Breast epithelium (tissue), 4 donors: ENCODE data around the gene CYP4F11. TPM values are rescaled to one million over a fixed set of nuclear protein-coding genes. Genes with fewer than 3 reads are reported as not detected.
"Not testable (repeated sequence)": the region's sequence is repeated elsewhere in the genome, so short reads cannot be mapped to it uniquely, and the experiment has no call there.

Source experiments
- DNase-seq, 2 donors: peaks; one replicate each; pipeline ENCODE4 v3.0.0-alpha.2; 2019; ENCODE audit warnings: low spot score in 2 of 2
- H3K27ac ChIP-seq, 2 donors: fragments of 200-600 bp; sonication (generic) in 1 of 2; one replicate each; pipeline ENCODE4 v1.5.1; 2016 to 2019; ENCODE audit warnings: mild to moderate bottlenecking in 1 of 2
- H3K27me3 ChIP-seq, 2 donors: fragments of 200-600 bp; sonication (generic) in 1 of 2; one replicate each; pipeline versions ENCODE4 v1.5.1 to v1.6.0; 2017 to 2019; ENCODE audit warnings: control low read depth in 1 of 2, mild to moderate bottlenecking in 1 of 2
- H3K36me3 ChIP-seq: fragments of 200-600 bp; one replicate; pipeline ENCODE4 v1.5.1; 2019
- H3K4me1 ChIP-seq, 2 donors: fragments of 200-600 bp; sonication (generic); one replicate each; pipeline ENCODE4 v1.5.1; 2016 to 2019; ENCODE audit warnings: control low read depth in 1 of 2
- H3K4me3 ChIP-seq, 3 donors: fragments of 200-600 bp; sonication (generic); 1 replicate in 2 of 3; 2 replicates in 1 of 3; pipeline ENCODE4 v1.5.1; 2016 to 2019; ENCODE audit warnings: mild to moderate bottlenecking in 3 of 3, moderate library complexity in 2 of 3
- H3K9me3 ChIP-seq, 2 donors: fragments of 200-600 bp; sonication (generic) in 1 of 2; one replicate each; pipeline ENCODE4 v1.5.1; 2016 to 2019; ENCODE audit warnings: control low read depth in 1 of 2
- POLR2A ChIP-seq: fragments of 450-650 bp; IDR thresholded peaks from one replicate; pipeline ENCODE4 v1.6.1; 2016; ENCODE audit warnings: antibody characterized with exemption, mild to moderate bottlenecking, moderate library complexity
- POLR2AphosphoS5 ChIP-seq, 3 donors: sonication (generic); formaldehyde crosslinking; IDR thresholded peaks; one replicate each; pipeline ENCODE4 v1.6.1; 2017; ENCODE audit warnings: antibody characterized with exemption in 3 of 3
- intact Hi-C: fragments of 100-400 bp; cut with DNase I; formaldehyde crosslinking; loops from one replicate; pipeline ENCODE4 v1.15.1; 2023; ENCODE audit warnings: low total_unique reads
- total RNA-seq, 3 donors: library from RNA; depleted of rRNA; stranded (reverse); fragments of >200 nt; gene quantifications; one replicate each; pipeline ENCODE4 v1.1.0, GENCODE V29; 2016
- TF ChIP-seq, protein P1 (sequence below), 3 donors: fragments of 450-650 bp; IDR thresholded peaks; one replicate each; pipeline ENCODE4 v1.5.1; 2016 to 2017; ENCODE audit warnings: antibody characterized with exemption in 3 of 3, mild to moderate bottlenecking in 3 of 3, moderate library complexity in 3 of 3

CYP4F11 gene
- total RNA-seq, 3 donors from 2014 or later = 0.16 to 8.8 (median 3.1) TPM

DNA sequence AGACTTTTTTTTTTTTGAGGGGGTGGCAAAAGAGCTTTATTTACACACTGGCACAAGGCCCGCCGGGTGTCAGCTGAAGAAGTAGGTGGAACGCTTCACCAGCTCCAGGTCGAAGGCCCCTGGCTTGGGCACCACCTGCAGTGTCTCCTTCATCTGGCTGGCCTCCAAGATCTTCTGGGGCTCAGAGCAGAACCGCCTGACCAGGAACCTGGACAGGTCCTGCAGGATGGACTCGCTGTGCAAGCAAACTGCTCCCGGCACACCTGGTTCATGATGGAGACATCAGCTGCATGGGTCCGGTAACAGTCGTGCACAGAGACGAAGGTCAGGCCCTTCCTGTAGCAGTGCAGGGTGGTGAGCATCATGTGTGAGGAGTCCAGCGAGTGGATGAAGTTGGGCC lies 32.1 kb downstream of the CYP4F11 start:
- TF ChIP-seq, protein P1, sequence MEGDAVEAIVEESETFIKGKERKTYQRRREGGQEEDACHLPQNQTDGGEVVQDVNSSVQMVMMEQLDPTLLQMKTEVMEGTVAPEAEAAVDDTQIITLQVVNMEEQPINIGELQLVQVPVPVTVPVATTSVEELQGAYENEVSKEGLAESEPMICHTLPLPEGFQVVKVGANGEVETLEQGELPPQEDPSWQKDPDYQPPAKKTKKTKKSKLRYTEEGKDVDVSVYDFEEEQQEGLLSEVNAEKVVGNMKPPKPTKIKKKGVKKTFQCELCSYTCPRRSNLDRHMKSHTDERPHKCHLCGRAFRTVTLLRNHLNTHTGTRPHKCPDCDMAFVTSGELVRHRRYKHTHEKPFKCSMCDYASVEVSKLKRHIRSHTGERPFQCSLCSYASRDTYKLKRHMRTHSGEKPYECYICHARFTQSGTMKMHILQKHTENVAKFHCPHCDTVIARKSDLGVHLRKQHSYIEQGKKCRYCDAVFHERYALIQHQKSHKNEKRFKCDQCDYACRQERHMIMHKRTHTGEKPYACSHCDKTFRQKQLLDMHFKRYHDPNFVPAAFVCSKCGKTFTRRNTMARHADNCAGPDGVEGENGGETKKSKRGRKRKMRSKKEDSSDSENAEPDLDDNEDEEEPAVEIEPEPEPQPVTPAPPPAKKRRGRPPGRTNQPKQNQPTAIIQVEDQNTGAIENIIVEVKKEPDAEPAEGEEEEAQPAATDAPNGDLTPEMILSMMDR (IDR thresholded peaks at IDR 0.05) = no peak
- no peak for TF ChIP-seq POLR2A
- DNase-seq = no peak
- H3K27me3 ChIP-seq = peaks cover 0 to 15% of the 10 kb centered on the region in 2 donors

DNA sequence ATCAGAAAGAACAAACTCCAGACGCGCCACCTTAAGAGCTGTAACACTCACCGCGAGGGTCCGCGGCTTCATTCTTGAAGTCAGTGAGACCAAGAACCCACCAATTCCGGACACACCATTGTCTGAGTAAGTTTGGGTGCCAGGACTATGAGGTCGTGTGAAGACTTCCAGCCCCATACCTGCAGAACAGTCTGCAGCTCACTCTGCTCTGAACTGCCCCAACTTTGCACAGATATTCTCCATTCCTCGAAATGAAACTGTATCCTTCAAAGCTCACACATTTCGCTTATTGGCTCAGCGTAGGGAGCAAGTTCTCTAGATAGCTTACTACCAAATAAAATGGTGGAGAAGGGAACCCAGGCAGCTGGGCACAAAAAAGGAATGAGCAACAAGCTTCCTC lies 33.8 kb downstream of the CYP4F11 start:
- H3K9me3 ChIP-seq = no peaks in the 10 kb centered on the region
- TF ChIP-seq, protein P1 (IDR thresholded peaks at IDR 0.05) = no peak
- no peak for TF ChIP-seq POLR2AphosphoS5 (IDR thresholded peaks at IDR 0.05)
- no peaks in the 10 kb centered on the region for H3K36me3 ChIP-seq
- intact Hi-C loops = no loop called here
- no peak for DNase-seq
- no peak overlapping the region for H3K27ac ChIP-seq
- peak overlapping the region in 1 of 3 donors; percentile 10 for H3K4me3 ChIP-seq
- no peaks in the 10 kb centered on the region for H3K4me1 ChIP-seq
- peaks cover 0 to 9% of the 10 kb centered on the region in 2 donors for H3K27me3 ChIP-seq

More for the DNA sequence above, 32.1 kb downstream of the CYP4F11 start:
- Histone ChIP-seq H3K36me3 (no peaks in the 10 kb centered on the region), H3K4me3 (no peak overlapping the region), H3K4me1 (no peaks in the 10 kb centered on the region), H3K9me3 (no peaks in the 10 kb centered on the region), H3K27ac (no peak overlapping the region)
- intact Hi-C loops = no loop called here

DNA sequence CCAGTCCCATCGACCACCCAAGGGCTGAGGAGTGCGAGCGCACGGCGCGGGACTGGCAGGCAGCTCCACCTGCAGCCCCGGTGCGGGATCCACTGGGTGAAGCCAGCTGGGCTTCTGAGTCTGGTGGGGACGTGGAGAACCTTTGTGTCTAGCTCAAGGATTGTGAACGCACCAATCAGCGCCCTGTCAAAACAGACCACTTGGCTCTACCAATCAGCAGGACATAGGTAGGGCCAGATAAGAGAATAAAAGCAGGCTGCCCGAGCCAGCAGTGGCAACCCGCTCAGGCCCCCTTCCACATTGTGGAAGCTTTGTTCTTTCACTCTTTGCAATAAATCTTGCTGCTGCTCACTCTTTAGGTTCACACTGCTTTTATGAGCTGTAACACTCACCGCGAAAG lies 34.3 kb downstream of the CYP4F11 start:
- DNase-seq, H3K4me1 ChIP-seq, H3K36me3 ChIP-seq, H3K27me3 ChIP-seq, H3K27ac ChIP-seq, H3K9me3 ChIP-seq, intact Hi-C loops: not testable (repeated sequence)
- peak overlapping the region in 2 of 3 donors; percentile 29 to 37 for H3K4me3 ChIP-seq

DNA sequence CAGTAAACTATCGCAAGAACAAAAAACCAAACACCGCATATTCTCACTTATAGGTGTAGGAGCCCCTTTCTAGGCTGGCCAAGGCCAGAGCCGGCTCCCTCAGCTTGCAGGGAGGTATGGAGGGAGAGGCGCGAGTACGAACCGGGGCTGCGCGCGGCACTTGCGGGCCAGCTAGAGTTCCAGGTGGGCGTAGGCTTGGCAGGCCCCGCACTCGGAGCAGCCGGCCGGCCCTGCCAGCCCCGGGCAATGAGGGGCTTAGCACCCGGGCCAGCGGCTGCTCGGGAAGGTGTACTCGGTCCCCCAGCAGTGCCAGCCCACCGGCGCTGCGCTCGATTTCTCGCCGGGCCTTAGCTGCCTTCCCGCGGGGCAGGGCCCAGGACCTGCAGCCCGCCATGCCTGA lies 34.8 kb downstream of the CYP4F11 start:
- not testable (repeated sequence) for H3K36me3 ChIP-seq, H3K27ac ChIP-seq, DNase-seq, H3K4me1 ChIP-seq, H3K9me3 ChIP-seq
- intact Hi-C loops = loop anchor here (2.0 kb wide), 1 partner anchor 73 kb away; no protein-coding TSS in a partner anchor
- Histone ChIP-seq H3K27me3 (peaks cover 0 to 11% of the 10 kb centered on the region in 2 donors), H3K4me3 (peak overlapping the region in 2 of 3 donors; percentile 29 to 37)

DNA sequence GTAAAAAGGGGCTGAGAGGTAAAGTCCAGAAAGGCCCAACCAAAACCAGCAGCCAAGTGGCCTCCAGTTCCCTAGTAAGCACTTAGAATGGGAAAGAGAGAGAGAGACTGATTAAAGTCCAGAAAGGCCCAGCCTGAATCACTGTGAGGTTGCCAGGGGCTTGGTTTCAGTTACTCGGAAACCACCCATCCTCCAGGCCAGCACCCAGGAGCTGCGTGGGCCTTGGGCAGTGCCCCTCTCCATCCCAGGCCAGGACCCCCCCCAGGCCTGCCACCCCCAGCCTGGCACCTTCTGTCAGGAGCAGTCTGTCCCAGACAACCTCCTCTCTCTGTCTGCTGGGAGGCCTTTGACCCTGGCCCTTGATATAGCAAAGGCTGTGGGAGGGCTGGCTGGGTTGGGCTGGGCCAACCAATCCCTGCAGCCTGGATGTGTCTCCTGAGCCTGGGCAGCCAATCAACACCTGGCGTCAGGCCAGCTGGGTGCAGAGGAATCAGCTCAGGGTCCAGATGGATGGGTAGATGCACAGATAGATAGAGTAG lies 36.5 kb downstream of the CYP4F11 start, which contains the start of gene CYP4F2:
Gene CYP4F2, minus strand, starts transcription at position 337 of the 539 bp plus-strand sequence. CDS start 463 bp downstream, outside the sequence.
- no peaks in the 10 kb centered on the region for H3K9me3 ChIP-seq
- DNase-seq = no peak
- H3K4me1 ChIP-seq = no peaks in the 10 kb centered on the region
- intact Hi-C loops = loop anchor here (2.0 kb wide), 1 partner anchor 75 kb away; no protein-coding TSS in a partner anchor
- TF ChIP-seq POLR2A = no peak
- TF ChIP-seq POLR2AphosphoS5 (IDR thresholded peaks at IDR 0.05) = no peak
- TF ChIP-seq, protein P1 (IDR thresholded peaks at IDR 0.05) = no peak
- H3K36me3 ChIP-seq = no peaks in the 10 kb centered on the region
- no peak within 1 kb of the TSS for H3K4me3 ChIP-seq
- H3K27me3 ChIP-seq = peaks cover 0 to 12% of the 10 kb centered on the region in 2 donors
- no peak within 1 kb of the TSS for H3K27ac ChIP-seq

DNA sequence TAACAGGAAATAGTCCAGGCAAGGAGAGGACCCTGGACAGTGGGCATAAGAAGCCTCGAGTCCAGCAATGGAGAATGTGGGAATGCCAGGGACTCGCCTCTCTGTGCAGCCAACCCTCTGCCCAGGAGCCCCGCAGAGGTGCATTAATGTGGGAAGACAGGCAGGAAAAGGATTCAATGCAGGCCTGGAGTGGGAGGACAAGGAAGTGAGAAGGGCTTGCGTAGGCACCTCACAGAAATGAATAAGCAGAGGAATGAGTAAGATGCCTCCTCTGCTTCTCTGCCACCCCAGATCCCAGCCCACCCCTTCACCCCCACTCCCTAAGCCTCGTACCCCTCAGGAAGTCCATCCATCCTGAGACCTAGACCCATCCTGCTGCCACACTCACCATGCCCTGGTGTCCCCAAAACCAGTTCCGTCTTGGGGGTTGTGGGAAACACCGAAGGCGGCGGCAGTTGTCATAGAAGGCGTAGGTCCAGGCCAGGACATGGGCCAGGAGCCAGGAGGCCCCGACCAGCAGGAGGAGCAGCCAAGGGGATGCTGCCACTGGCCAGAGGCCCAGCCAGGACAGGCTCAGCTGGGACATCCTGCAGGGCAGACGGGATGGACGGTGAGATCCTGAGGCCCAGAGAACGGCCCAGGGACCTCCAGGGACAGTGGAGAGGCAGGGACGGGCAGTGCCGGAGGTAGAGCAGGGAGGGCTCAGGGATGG lies 37.1 kb downstream of the CYP4F11 start:
- no peak for DNase-seq
- no peaks in the 10 kb centered on the region for H3K9me3 ChIP-seq
- no peak overlapping the region for H3K4me3 ChIP-seq
- H3K27me3 ChIP-seq = peaks cover 0 to 12% of the 10 kb centered on the region in 2 donors
- TF ChIP-seq POLR2A = no peak
- TF ChIP-seq, protein P1 (IDR thresholded peaks at IDR 0.05) = no peak
- TF ChIP-seq POLR2AphosphoS5 (IDR thresholded peaks at IDR 0.05) = no peak
- no peaks in the 10 kb centered on the region for H3K36me3 ChIP-seq
- no peaks in the 10 kb centered on the region for H3K4me1 ChIP-seq
- H3K27ac ChIP-seq = no peak overlapping the region
- intact Hi-C loops = no loop called here
